ENCODE data around the gene UBE2H. TPM values are rescaled to one million over a fixed set of nuclear protein-coding genes. Genes with fewer than 3 reads are reported as not detected.
A peak's percentile ranks its signal among the peaks of the same experiment; 100 is the strongest.

Gene UBE2H
- polyA plus RNA-seq, 1 donor (not counting 4 experiments of a cell fraction or from before 2014, with no cell fraction given): 130 TPM

GRCh38 chr7:129855234-129855673, 97.5 kb downstream of the UBE2H start:
- H3K9ac ChIP-seq (ENCODE audit: control insufficient read depth, extremely low read depth, insufficient read depth, low read length): no peak overlapping the region
- H3K4me1 ChIP-seq (ENCODE audit: control insufficient read depth, extremely low read depth, insufficient read depth, low read length): peaks cover 57% of the 10 kb centered on the region
- peaks cover 3% of the 10 kb centered on the region for H3K9me1 ChIP-seq (ENCODE audit: control insufficient read depth, extremely low read depth, insufficient read depth, low read length)
- H2AFZ ChIP-seq (ENCODE audit: control insufficient read depth, low read length): no peak overlapping the region
- H3K27me3 ChIP-seq (ENCODE audit: control insufficient read depth, extremely low read depth, insufficient read depth, low read length): no peaks in the 10 kb centered on the region
- TF ChIP-seq CTCF (optimal IDR thresholded peaks at IDR 0.05 in 1 of 3, IDR thresholded peaks at IDR 0.05 in 1 of 3, conservative IDR thresholded peaks at IDR 0.05 in 1 of 3; ENCODE audit: extremely low read depth in 1 of 3, insufficient read depth in 2 of 3, low read length in 3 of 3): no peak
- TF ChIP-seq EZH2 (IDR thresholded peaks at IDR 0.05; ENCODE audit: low read length): no peak
- DNase-seq (ENCODE audit: low read depth, low spot score) (no peak), FAIRE-seq (no peak)
- dilution Hi-C loops (cut with MboI; ENCODE audit: extremely low pct_ligation_motif_present, low sequenced_read_pairs): no loop called here
- no peaks in the 10 kb centered on the region for H3K9me3 ChIP-seq (ENCODE audit: control insufficient read depth, low read depth, low read length)
- peak overlapping the region; percentile 94 for H3K27ac ChIP-seq (ENCODE audit: control insufficient read depth, insufficient read depth, low read length)
- H3K4me2 ChIP-seq (ENCODE audit: control insufficient read depth, extremely low read depth, insufficient read depth, low read depth, low read length): peak overlapping the region; percentile 96
- peaks cover 51% of the 10 kb centered on the region for H3K79me2 ChIP-seq (ENCODE audit: control insufficient read depth, insufficient read depth, low read length)
- no peaks in the 10 kb centered on the region for H4K20me1 ChIP-seq (ENCODE audit: control insufficient read depth, extremely low read depth, insufficient read depth, low read length)
- peaks cover 2 to 10% of the 10 kb centered on the region in 2 experiments for H3K36me3 ChIP-seq (ENCODE audit: control insufficient read depth in 2 of 2, extremely low read depth in 1 of 2, insufficient read depth in 2 of 2, low read length in 2 of 2)
- peak overlapping the region in 1 of 3 experiments; percentile 55 for H3K4me3 ChIP-seq (ENCODE audit: control insufficient read depth in 2 of 3, extremely low read depth in 1 of 3, insufficient read depth in 2 of 3, low read depth in 1 of 3, low read length in 3 of 3)

GRCh38 chr7:129854401-129854800, 98.4 kb downstream of the UBE2H start:
- peaks cover 51% of the 10 kb centered on the region for H3K4me1 ChIP-seq (ENCODE audit: control insufficient read depth, extremely low read depth, insufficient read depth, low read length)
- H3K36me3 ChIP-seq (ENCODE audit: control insufficient read depth in 2 of 2, extremely low read depth in 1 of 2, insufficient read depth in 2 of 2, low read length in 2 of 2): peaks cover 2 to 10% of the 10 kb centered on the region in 2 experiments
- TF ChIP-seq EZH2 (IDR thresholded peaks at IDR 0.05; ENCODE audit: low read length) (no peak), CTCF (optimal IDR thresholded peaks at IDR 0.05 in 1 of 3, IDR thresholded peaks at IDR 0.05 in 1 of 3, conservative IDR thresholded peaks at IDR 0.05 in 1 of 3; ENCODE audit: extremely low read depth in 1 of 3, insufficient read depth in 2 of 3, low read length in 3 of 3) (no peak)
- H3K27me3 ChIP-seq (ENCODE audit: control insufficient read depth, extremely low read depth, insufficient read depth, low read length): no peaks in the 10 kb centered on the region
- DNase-seq (ENCODE audit: low read depth, low spot score) (no peak), FAIRE-seq (peak; percentile 52)
- peak overlapping the region; percentile 73 for H3K9ac ChIP-seq (ENCODE audit: control insufficient read depth, extremely low read depth, insufficient read depth, low read length)
- H3K79me2 ChIP-seq (ENCODE audit: control insufficient read depth, insufficient read depth, low read length): peaks cover 47% of the 10 kb centered on the region
- H3K4me3 ChIP-seq (ENCODE audit: control insufficient read depth in 2 of 3, extremely low read depth in 1 of 3, insufficient read depth in 2 of 3, low read depth in 1 of 3, low read length in 3 of 3): peak overlapping the region in 2 of 3 experiments; percentile 51 to 55
- no peak overlapping the region for H2AFZ ChIP-seq (ENCODE audit: control insufficient read depth, low read length)
- no peaks in the 10 kb centered on the region for H3K9me3 ChIP-seq (ENCODE audit: control insufficient read depth, low read depth, low read length)
- H4K20me1 ChIP-seq (ENCODE audit: control insufficient read depth, extremely low read depth, insufficient read depth, low read length): no peaks in the 10 kb centered on the region
- H3K4me2 ChIP-seq (ENCODE audit: control insufficient read depth, extremely low read depth, insufficient read depth, low read depth, low read length): peak overlapping the region; percentile 96
- H3K27ac ChIP-seq (ENCODE audit: control insufficient read depth, insufficient read depth, low read length): peak overlapping the region; percentile 94
- dilution Hi-C loops (cut with MboI; ENCODE audit: extremely low pct_ligation_motif_present, low sequenced_read_pairs): no loop called here
- peaks cover 3% of the 10 kb centered on the region for H3K9me1 ChIP-seq (ENCODE audit: control insufficient read depth, extremely low read depth, insufficient read depth, low read length)
